Measurements from ENCODE around the gene TXNDC15.
"Not testable (repeated sequence)": the region's sequence is repeated elsewhere in the genome, so short reads cannot be mapped to it uniquely, and the experiment has no call there.

Gene TXNDC15

DNA sequence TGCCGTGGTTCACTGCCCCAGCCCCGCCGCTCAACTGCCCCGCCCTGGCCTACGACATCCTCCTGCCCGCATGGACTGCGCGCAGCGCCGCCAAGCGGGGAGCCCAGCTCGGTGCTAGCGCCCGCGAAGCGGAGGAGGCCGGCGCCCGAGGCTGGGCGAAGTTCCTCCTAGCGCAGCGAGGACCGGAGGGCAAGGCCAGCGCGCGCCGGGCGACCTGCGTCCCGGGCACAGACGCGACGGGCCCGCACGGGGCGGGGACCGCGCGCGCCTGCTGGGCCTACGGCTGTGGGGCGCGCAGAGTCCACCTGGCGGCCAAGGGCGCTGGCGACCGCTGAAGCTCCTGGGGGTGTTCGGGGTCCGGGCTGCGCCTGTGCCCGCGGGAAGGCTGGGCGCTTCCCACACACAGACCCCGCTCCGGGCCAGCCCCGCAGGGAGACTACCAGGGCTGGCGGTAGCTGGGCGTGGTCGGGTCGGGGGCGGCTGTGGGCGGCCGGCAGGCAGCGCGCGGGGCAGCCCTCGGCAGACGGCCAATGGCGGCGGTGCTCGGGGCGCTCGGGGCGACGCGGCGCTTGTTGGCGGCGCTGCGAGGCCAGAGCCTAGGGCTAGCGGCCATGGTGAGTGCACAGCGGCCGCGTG lies 30.6 kb downstream of the TXNDC15 start, which contains the start of gene PCBD2:
PCBD2 (plus strand) TSS at position 522 of the 636 bp plus-strand sequence; CDS start at position 531, 9 bp downstream.
- TF ChIP-seq, protein P1, sequence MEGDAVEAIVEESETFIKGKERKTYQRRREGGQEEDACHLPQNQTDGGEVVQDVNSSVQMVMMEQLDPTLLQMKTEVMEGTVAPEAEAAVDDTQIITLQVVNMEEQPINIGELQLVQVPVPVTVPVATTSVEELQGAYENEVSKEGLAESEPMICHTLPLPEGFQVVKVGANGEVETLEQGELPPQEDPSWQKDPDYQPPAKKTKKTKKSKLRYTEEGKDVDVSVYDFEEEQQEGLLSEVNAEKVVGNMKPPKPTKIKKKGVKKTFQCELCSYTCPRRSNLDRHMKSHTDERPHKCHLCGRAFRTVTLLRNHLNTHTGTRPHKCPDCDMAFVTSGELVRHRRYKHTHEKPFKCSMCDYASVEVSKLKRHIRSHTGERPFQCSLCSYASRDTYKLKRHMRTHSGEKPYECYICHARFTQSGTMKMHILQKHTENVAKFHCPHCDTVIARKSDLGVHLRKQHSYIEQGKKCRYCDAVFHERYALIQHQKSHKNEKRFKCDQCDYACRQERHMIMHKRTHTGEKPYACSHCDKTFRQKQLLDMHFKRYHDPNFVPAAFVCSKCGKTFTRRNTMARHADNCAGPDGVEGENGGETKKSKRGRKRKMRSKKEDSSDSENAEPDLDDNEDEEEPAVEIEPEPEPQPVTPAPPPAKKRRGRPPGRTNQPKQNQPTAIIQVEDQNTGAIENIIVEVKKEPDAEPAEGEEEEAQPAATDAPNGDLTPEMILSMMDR (conservative IDR thresholded peaks at IDR 0.05) = peak; percentile 97
- TF ChIP-seq ZFX (IDR thresholded peaks at IDR 0.05) = peak; percentile 88
- peak within 1 kb of the TSS; percentile 97 for H3K27ac ChIP-seq

DNA sequence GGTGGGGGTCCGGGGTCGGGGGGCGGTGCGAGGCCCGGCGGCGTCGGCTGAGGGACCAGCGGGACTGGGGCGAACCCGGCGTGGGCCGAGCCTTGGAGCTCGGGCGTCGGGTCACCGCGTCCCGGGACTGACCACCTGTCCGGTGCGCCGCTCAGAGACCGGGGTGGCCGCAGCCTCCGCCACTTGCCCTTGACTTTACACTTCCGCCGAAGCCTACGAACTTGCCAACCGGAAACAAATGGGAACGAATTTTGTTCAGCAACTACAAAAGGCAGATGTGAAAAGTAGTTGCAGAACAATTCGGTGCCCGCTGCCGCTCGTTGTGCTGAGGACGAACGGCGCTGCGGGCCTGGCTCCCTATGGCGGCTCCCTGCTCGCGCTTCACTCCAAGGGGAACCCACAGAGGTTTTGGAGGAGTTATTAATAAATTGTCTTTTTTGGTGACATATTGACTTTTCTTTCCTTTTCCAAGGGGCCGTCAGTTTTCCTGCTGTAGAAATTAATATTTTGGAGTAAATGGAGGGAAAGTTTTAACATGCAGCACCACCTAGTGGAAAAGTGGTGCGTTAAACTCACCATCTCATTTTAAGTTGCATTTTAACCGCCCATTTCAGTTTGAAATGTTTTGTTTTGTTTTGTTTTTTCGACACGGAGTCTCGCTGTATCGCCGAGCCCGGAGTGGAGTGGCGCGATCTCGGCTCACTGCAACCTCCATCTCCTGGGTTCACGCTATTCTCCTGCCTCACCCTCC lies 31.2 kb downstream of the TXNDC15 start:
- peak; percentile 45 for TF ChIP-seq ZFX (IDR thresholded peaks at IDR 0.05)
- TF ChIP-seq, protein P1 (conservative IDR thresholded peaks at IDR 0.05) = peak; percentile 71
- peak overlapping the region; percentile 97 for H3K27ac ChIP-seq

DNA sequence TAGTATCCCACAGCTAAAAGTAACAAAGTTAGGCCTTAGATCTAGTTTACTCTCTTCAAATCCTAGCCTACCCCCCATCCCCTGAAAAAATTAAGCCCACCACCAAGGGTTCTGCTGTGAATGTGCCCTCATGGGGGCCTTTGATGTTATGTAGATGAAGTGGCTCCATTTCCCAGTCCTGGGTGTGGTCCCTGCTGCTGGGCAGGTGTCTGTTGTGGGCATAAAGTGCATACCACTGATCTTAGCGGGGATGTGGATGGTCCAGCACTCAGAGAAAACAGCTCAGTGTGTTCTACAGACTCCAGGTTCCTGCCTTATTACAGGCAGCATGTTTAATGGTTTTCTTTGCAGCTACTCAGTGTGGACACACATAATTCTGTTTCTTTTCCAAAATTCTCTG lies 32.6 kb downstream of the TXNDC15 start:
- TF ChIP-seq ZFX (IDR thresholded peaks at IDR 0.05) = no peak
- TF ChIP-seq, protein P1 (conservative IDR thresholded peaks at IDR 0.05) = no peak
- peak overlapping the region; percentile 97; the same call in 1 of the 2 replicates for H3K27ac ChIP-seq

DNA sequence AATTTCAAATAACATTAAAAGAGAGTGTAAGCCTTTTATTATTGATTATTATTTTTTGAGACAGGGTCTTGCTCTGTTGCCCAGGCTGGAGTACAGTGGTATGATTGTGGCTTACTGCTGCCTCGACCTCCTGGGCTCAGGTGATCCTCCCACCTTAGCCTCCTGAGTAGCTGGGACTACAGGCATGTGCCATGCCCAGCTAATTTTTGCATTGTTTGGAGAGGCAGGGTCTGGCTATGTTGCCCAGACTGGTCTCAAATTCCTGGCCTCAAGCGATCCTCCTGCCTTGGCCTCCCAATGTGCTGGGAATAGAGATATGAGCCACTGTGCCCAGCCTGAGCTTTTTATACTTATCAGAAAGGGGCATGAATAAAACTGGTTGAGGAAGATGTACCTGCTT lies 36.6 kb downstream of the TXNDC15 start:
- not testable (repeated sequence) for H3K27ac ChIP-seq

DNA sequence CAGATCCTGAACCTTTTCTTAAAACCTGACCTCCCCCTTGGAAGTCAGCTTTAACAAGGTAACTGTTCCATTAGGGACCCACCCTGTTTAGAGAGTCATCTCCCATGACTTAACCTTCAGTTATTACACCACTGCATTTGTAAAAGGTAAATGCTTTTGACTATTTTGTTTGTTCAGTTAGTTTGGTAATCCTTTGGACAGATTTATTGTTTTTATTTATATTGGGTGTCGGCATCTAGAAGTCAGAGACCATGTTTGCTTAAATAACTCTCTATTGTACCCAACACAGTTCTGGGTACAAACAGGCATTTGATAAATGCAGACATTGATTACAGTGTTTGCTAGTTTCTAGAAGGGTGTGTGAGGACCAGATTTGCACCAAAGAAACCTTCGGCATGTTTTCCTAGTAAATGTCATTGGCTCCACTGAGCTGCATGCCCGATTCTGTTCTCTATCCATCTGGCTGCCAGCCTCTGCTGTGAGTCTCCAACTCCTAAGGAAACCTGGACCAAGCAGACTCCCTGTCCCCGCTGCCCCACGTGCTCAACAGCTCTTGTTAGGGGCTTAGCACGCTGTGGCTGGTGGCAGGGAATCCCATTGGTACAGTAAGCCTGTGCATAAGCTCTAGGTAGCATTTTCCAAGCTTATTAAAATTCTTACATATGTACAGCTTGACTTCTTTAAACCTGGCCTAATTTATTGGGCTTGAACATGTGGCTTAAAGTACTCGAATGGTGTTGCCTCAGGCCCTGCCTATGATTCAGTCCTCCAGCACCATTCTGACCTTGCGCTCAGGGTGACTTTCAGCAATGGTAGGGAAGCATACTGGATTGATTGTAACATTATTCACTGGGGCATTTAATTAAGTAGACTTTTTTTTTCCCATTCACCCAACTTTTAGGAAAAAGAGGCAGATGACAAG lies 37.4 kb downstream of the TXNDC15 start:
- TF ChIP-seq ZFX (IDR thresholded peaks at IDR 0.05) = no peak
- H3K27ac ChIP-seq = no peak overlapping the region

DNA sequence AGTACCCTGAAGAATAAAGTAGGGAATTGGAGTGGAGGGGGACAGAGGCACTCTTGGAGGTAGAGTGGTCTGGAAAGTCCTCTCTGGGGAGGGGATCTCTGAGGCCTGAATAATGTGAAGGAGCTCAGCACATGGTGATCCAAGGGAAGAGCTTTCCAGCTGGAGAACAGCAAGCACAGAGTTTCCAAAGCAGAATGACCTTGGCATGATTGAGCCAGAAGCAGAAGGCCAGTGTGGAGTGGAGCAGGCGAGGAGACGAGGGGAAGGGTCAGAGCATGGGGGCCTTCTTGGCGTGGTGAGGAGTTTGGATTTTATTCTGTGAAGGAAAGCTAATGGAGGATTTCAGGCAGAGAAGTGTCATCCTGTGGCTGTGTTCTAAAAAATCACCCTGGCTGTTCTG lies 39.1 kb downstream of the TXNDC15 start:
- TF ChIP-seq ZFX (IDR thresholded peaks at IDR 0.05) = no peak
- TF ChIP-seq, protein P1 (conservative IDR thresholded peaks at IDR 0.05) = no peak

DNA sequence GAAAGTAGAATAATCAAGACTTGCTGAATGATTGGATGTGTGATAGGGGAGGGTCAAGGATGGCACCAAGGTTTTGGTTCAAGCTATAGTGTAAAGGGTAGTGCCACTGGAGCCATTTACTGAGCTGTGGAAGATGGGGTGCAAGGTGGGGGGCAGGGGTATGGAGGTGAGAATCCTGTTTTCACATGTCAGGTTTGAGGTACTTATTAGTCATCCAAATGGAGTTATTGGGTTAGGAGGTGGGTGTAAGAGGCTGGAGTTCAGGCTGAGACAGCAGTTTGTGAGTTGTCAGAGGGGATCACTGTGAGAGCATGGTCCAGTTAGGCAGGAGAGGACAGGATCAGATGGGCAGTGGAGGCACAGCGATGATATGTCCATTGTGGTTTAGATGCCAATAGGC lies 39.6 kb downstream of the TXNDC15 start:
- H3K27ac ChIP-seq = no peak overlapping the region
- TF ChIP-seq, protein P1 (conservative IDR thresholded peaks at IDR 0.05) = no peak

More for the DNA sequence above, 39.1 kb downstream of the TXNDC15 start:
- no peak overlapping the region for H3K27ac ChIP-seq
